ENCODE results near the gene NPB.
A peak's percentile ranks its signal among the peaks of the same experiment; 100 is the strongest.

The NPB gene

GRCh38 chr17:81890447-81891302 lies 11.4 kb upstream of the NPB start:
- peak overlapping the region; percentile 92 for H3K4me3 ChIP-seq (ENCODE audit: low read depth, low read length)
- no peaks in the 10 kb centered on the region for H3K9me3 ChIP-seq (ENCODE audit: control insufficient read depth, insufficient read depth, low read depth, low read length)
- H3K4me1 ChIP-seq (ENCODE audit: control insufficient read depth, insufficient read depth, low read length) = peaks cover 5% of the 10 kb centered on the region; the same call in 1 of the 2 replicates
- H3K27ac ChIP-seq (ENCODE audit: extremely low read depth, low read depth, low read length) = peak overlapping the region; percentile 96
- CTCF ChIA-PET = interaction anchor here (1.1 kb wide), 1 partner anchor 147 kb away, joined by 4 read pairs; the partner anchor contains the start of gene DCXR
- POLR2A ChIA-PET = interaction anchor here (0.6 to 2.2 kb wide), 5 partner anchors 18 to 207 kb away, joined by 3 to 8 read pairs (median 6); partner anchors contain the start of genes ARL16, HGS and MCRIP1
- H3K36me3 ChIP-seq (ENCODE audit: control insufficient read depth in 2 of 2, insufficient read depth in 1 of 2, low read length in 2 of 2) = peaks cover 62 to 73% of the 10 kb centered on the region in 2 experiments
- TF ChIP-seq ZNF146 (tag by site-specific recombination; IDR thresholded peaks at IDR 0.05) = 0 out of 2 replicates have a peak, but pooled peaks have one; percentile 8
- TF ChIP-seq ZNF521 (tag by site-specific recombination; IDR thresholded peaks at IDR 0.05) = no peak
- TF ChIP-seq ZNF16 (tag by site-specific recombination; IDR thresholded peaks at IDR 0.05; ENCODE audit: low read depth) = no peak
- TF ChIP-seq SP3 (tag by site-specific recombination; IDR thresholded peaks at IDR 0.05) = 0 out of 2 replicates have a peak, but pooled peaks have one; percentile 19
- no peak for TF ChIP-seq KLF9 (tag by site-specific recombination; IDR thresholded peaks at IDR 0.05; ENCODE audit: low read depth)
- TF ChIP-seq ZNF2 (tag by site-specific recombination; IDR thresholded peaks at IDR 0.05) = 0 out of 2 replicates have a peak, but pooled peaks have one; percentile 35
- TF ChIP-seq HOXC10 (CRISPR knock-in tag; IDR thresholded peaks at IDR 0.05) = no peak
- TF ChIP-seq SETDB1 (IDR thresholded peaks at IDR 0.05; ENCODE audit: insufficient read length, low read length) = no peak
- TF ChIP-seq, protein P1, sequence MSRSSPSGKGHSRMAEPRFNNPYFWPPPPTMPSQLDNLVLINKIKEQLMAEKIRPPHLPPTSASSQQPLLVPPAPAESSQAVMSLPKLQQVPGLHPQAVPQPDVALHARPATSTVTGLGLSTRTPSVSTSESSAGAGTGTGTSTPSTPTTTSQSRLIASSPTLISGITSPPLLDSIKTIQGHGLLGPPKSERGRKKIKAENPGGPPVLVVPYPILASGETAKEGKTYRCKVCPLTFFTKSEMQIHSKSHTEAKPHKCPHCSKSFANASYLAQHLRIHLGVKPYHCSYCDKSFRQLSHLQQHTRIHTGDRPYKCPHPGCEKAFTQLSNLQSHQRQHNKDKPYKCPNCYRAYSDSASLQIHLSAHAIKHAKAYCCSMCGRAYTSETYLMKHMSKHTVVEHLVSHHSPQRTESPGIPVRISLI (tag by site-specific recombination; IDR thresholded peaks at IDR 0.05) = no peak
- TF ChIP-seq SP2 (tag by site-specific recombination; IDR thresholded peaks at IDR 0.05) = peak; percentile 17
- peak; percentile 43 for TF ChIP-seq ZFHX2 (tag by site-specific recombination; conservative IDR thresholded peaks at IDR 0.05)
- TF ChIP-seq ZBTB11 (tag by site-specific recombination; conservative IDR thresholded peaks at IDR 0.05; ENCODE audit: low read depth) = peak; percentile 81
- no peak for TF ChIP-seq GLIS1 (tag by site-specific recombination; IDR thresholded peaks at IDR 0.05)
- TF ChIP-seq ZNF585B (tag by site-specific recombination; IDR thresholded peaks at IDR 0.05) = no peak
- TF ChIP-seq, protein P2, sequence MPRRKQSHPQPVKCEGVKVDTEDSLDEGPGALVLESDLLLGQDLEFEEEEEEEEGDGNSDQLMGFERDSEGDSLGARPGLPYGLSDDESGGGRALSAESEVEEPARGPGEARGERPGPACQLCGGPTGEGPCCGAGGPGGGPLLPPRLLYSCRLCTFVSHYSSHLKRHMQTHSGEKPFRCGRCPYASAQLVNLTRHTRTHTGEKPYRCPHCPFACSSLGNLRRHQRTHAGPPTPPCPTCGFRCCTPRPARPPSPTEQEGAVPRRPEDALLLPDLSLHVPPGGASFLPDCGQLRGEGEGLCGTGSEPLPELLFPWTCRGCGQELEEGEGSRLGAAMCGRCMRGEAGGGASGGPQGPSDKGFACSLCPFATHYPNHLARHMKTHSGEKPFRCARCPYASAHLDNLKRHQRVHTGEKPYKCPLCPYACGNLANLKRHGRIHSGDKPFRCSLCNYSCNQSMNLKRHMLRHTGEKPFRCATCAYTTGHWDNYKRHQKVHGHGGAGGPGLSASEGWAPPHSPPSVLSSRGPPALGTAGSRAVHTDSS (tag by site-specific recombination; IDR thresholded peaks at IDR 0.05) = no peak
- TF ChIP-seq, protein P3, sequence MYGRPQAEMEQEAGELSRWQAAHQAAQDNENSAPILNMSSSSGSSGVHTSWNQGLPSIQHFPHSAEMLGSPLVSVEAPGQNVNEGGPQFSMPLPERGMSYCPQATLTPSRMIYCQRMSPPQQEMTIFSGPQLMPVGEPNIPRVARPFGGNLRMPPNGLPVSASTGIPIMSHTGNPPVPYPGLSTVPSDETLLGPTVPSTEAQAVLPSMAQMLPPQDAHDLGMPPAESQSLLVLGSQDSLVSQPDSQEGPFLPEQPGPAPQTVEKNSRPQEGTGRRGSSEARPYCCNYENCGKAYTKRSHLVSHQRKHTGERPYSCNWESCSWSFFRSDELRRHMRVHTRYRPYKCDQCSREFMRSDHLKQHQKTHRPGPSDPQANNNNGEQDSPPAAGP (tag by site-specific recombination; IDR thresholded peaks at IDR 0.05) = 0 out of 2 replicates have a peak, but pooled peaks have one; percentile 43
- 0 out of 2 replicates have a peak, but pooled peaks have one; percentile 32 for TF ChIP-seq ZNF600 (tag by site-specific recombination; IDR thresholded peaks at IDR 0.05)
- no peak for TF ChIP-seq ZNF449 (tag by site-specific recombination; IDR thresholded peaks at IDR 0.05)
- TF ChIP-seq ZIC2 (tag by site-specific recombination; IDR thresholded peaks at IDR 0.05) = no peak
- TF ChIP-seq ZNF341 (tag by site-specific recombination; IDR thresholded peaks at IDR 0.05; ENCODE audit: low read depth) = no peak
- TF ChIP-seq FEZF1 (tag by site-specific recombination; IDR thresholded peaks at IDR 0.05) = no peak
- TF ChIP-seq ZNF26 (tag by site-specific recombination; IDR thresholded peaks at IDR 0.05) = no peak
- no peak for TF ChIP-seq ZNF398 (tag by site-specific recombination; IDR thresholded peaks at IDR 0.05)
- no peak for TF ChIP-seq ZNF580 (tag by site-specific recombination; IDR thresholded peaks at IDR 0.05)
